Measurements from ENCODE around the gene SERPINA9.
"Not testable (repeated sequence)": the region's sequence is repeated elsewhere in the genome, so short reads cannot be mapped to it uniquely, and the experiment has no call there.

SERPINA9 gene

GRCh38 chr14:94486883-94487282 is 10.9 kb upstream of the SERPINA9 start:
- DNase-seq (ENCODE audit: low read depth): no peak

- DNase-seq (ENCODE audit: low read depth): peak; percentile 60
Measured at GRCh38 chr14:94485944-94486841, 10.2 kb upstream of the SERPINA9 start.

- no peak for DNase-seq (ENCODE audit: low read depth)
Measured at GRCh38 chr14:94484481-94484880, 8.5 kb upstream of the SERPINA9 start.

GRCh38 chr14:94483729-94484275 is 7.8 kb upstream of the SERPINA9 start:
- no peak for DNase-seq (ENCODE audit: low read depth)

GRCh38 chr14:94483071-94483451 is 7.1 kb upstream of the SERPINA9 start:
- no peak for DNase-seq (ENCODE audit: low read depth)

- not testable (repeated sequence) for DNase-seq (ENCODE audit: low read depth)
Measured at GRCh38 chr14:94482132-94483070, 6.4 kb upstream of the SERPINA9 start.

- no peak for DNase-seq (ENCODE audit: low read depth)
Measured at GRCh38 chr14:94481468-94482131, 5.6 kb upstream of the SERPINA9 start.

GRCh38 chr14:94480809-94481208 is 4.8 kb upstream of the SERPINA9 start:
- DNase-seq (ENCODE audit: low read depth): no peak

- DNase-seq (ENCODE audit: low read depth): no peak
Measured at GRCh38 chr14:94478420-94478819, 2.4 kb upstream of the SERPINA9 start.

GRCh38 chr14:94474581-94475031 is 1.4 kb downstream of the SERPINA9 start:
- DNase-seq (ENCODE audit: low read depth): no peak

GRCh38 chr14:94473666-94474410 is 2.2 kb downstream of the SERPINA9 start:
- DNase-seq (ENCODE audit: low read depth): no peak

GRCh38 chr14:94472842-94473241 is 3.2 kb downstream of the SERPINA9 start:
- DNase-seq (ENCODE audit: low read depth): no peak

- no peak for DNase-seq (ENCODE audit: low read depth)
Measured at GRCh38 chr14:94471045-94471444, 5.0 kb downstream of the SERPINA9 start.

GRCh38 chr14:94470311-94470710 is 5.7 kb downstream of the SERPINA9 start:
- DNase-seq (ENCODE audit: low read depth): no peak

GRCh38 chr14:94469261-94469660 is 6.7 kb downstream of the SERPINA9 start:
- DNase-seq (ENCODE audit: low read depth): no peak

GRCh38 chr14:94467728-94468520 is 8.1 kb downstream of the SERPINA9 start:
- DNase-seq (ENCODE audit: low read depth): no peak

- no peak for DNase-seq (ENCODE audit: low read depth)
Measured at GRCh38 chr14:94466706-94467370, 9.2 kb downstream of the SERPINA9 start.

- DNase-seq (ENCODE audit: low read depth): no peak
Measured at GRCh38 chr14:94465042-94465441, 11.0 kb downstream of the SERPINA9 start.

- DNase-seq (ENCODE audit: low read depth): no peak
Measured at GRCh38 chr14:94464290-94464689, 11.7 kb downstream of the SERPINA9 start.

Data from fibroblast of gingiva (primary cell).